Measurements from ENCODE around the gene OR14C36.
"Not testable (repeated sequence)": the region's sequence is repeated elsewhere in the genome, so short reads cannot be mapped to it uniquely, and the experiment has no call there.

OR14C36 gene

DNA sequence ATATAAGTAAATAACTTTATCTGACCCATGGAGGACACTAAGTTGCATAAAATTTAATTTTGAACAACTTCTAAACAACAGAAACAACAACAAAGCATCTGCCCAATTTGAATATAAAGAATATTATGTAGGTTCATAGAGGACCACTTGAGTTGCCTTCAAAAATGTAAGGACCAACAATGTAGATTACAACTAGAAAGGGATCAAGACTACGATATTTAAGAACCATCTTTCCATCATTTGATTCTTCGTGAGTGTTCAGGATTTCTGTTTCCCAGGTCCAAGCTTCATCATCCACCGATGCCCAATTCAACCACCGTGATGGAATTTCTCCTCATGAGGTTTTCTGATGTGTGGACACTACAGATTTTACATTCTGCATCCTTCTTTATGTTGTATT is at the start of gene OR14C36:
OR14C36 (plus strand) TSS at position 301 of the 400 bp plus-strand sequence; CDS start at position 301, 0 bp downstream.
- no peak for TF ChIP-seq CTCF (IDR thresholded peaks at IDR 0.05; ENCODE audit: low read depth, low read length, missing control alignments)
- H3K4me3 ChIP-seq (replicated peaks; ENCODE audit: low read depth, low read length), result no peak within 1 kb of the TSS
- DNase-seq (ENCODE audit: extremely low read depth, low read depth), result no peak

GRCh38 chr1:248303324-248303723 is 45.3 kb upstream of the OR14C36 start, which contains the start of gene OR2T12:
OR2T12 (minus strand) TSS chr1:248303424; CDS start chr1:248295578, 7,846 bp downstream.
- no peak within 1 kb of the TSS for H3K4me3 ChIP-seq (replicated peaks; ENCODE audit: low read depth, low read length)
- no peak for TF ChIP-seq CTCF (IDR thresholded peaks at IDR 0.05; ENCODE audit: low read depth, low read length, missing control alignments)
- no peak for DNase-seq (ENCODE audit: extremely low read depth, low read depth)

DNA sequence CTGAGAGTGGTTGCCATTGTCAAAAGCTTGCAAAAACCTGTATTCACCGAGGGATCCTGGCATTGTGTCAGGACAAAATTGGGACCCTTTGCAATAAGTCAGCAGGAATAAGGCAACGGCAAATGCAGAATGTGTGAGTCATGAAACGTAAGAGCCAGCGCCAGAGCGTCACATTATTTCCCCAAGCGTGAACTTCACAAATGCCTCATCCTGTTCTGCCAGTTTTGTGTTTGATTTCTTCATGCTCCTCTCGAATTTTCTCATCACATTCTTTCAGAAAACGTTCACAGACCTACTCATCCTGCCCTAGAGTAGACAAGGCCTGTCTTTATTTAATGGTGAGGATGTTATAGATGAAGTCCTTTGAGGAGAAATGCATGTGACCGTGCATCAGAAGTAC is 42.9 kb upstream of the OR14C36 start:
- DNase-seq (ENCODE audit: extremely low read depth, low read depth); H3K4me3 ChIP-seq (replicated peaks; ENCODE audit: low read depth, low read length): not testable (repeated sequence)

DNA sequence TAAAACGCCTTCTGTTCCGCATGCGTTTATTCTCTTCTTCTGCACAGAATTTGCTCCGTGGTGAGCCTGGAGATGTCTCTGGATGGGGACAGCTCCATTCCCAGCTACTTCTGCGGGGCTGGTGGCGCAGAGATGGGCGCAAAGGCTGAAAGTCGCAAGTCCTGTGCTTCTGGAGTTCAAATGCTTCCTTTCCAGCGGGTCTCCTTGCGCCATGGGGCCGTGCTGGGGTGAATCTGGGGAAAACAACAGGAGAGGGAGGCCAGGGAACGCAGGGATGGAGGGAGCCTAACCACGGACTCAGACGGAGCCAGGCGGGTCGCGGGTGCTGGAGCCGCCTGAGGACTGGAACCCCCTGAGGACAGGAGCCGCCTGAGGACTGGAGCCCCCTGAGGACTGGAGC is 42.5 kb upstream of the OR14C36 start:
- TF ChIP-seq CTCF (IDR thresholded peaks at IDR 0.05; ENCODE audit: low read depth, low read length, missing control alignments), result no peak
- DNase-seq (ENCODE audit: extremely low read depth, low read depth), result no peak
- H3K4me3 ChIP-seq (replicated peaks; ENCODE audit: low read depth, low read length), result no peak overlapping the region

DNA sequence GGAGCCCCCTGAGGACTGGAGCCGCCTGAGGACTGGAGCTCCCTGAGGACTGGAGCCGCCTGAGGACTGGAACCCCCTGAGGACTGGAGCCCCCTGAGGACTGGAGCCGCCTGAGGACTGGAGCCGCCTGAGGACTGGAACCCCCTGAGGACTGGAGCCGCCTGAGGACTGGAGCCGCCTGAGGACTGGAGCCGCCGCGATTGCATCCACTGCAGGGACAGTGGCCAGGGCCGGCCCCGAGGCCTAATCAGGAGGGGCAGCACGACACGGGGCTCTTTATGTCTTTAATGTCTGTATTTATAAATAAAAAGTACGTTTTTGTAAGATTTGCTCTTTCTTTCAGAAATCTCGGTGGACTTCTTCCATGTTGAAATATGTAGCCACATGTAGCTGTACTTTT is 41.8 kb upstream of the OR14C36 start:
- not testable (repeated sequence) for DNase-seq (ENCODE audit: extremely low read depth, low read depth); H3K4me3 ChIP-seq (replicated peaks; ENCODE audit: low read depth, low read length)

GRCh38 chr1:248316796-248317195 is 31.8 kb upstream of the OR14C36 start:
- TF ChIP-seq CTCF (IDR thresholded peaks at IDR 0.05; ENCODE audit: low read depth, low read length, missing control alignments), result no peak
- no peak for DNase-seq (ENCODE audit: extremely low read depth, low read depth)
- H3K4me3 ChIP-seq (replicated peaks; ENCODE audit: low read depth, low read length), result no peak overlapping the region

DNA sequence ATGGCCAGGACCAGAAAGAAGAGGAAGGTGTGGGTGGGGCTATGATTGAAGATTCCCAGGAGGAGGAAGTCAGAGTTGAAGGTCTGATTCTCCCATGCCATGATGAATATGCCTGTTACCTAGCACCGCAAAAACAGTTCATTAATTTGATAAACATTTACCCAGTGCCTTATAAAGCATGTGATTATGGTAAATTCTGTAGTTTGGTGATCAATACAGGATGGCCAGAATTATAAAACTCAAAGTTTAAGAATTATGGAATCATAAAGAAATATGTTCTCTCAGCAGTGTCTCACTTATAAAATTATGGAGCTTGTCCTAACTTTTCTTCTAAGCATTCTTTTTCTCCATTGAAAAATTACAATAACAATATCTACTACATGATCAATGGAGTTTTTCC is 24.1 kb upstream of the OR14C36 start, which contains the start of gene OR2M7:
OR2M7 (minus strand) TSS at position 101 of the 400 bp plus-strand sequence; CDS start at position 101, 0 bp downstream.
- TF ChIP-seq CTCF (IDR thresholded peaks at IDR 0.05; ENCODE audit: low read depth, low read length, missing control alignments), result no peak
- DNase-seq (ENCODE audit: extremely low read depth, low read depth), result no peak
- H3K4me3 ChIP-seq (replicated peaks; ENCODE audit: low read depth, low read length), result no peak within 1 kb of the TSS

GRCh38 chr1:248343451-248343850 is 5.1 kb upstream of the OR14C36 start:
- no peak for DNase-seq (ENCODE audit: extremely low read depth, low read depth)
- no peak overlapping the region for H3K4me3 ChIP-seq (replicated peaks; ENCODE audit: low read depth, low read length)
- no peak for TF ChIP-seq CTCF (IDR thresholded peaks at IDR 0.05; ENCODE audit: low read depth, low read length, missing control alignments)

All from HFF-Myc (cell line).